Activated naive CD4-positive, alpha-beta T cell treated with Interleukin-2 at 50 U/mL for 16 hours (primary cell): ENCODE measurements around the gene USP20.

Source experiments
- DNase-seq: peaks from one replicate; pipeline ENCODE4 v3.0.0-alpha.2; 2020

USP20 gene

DNA sequence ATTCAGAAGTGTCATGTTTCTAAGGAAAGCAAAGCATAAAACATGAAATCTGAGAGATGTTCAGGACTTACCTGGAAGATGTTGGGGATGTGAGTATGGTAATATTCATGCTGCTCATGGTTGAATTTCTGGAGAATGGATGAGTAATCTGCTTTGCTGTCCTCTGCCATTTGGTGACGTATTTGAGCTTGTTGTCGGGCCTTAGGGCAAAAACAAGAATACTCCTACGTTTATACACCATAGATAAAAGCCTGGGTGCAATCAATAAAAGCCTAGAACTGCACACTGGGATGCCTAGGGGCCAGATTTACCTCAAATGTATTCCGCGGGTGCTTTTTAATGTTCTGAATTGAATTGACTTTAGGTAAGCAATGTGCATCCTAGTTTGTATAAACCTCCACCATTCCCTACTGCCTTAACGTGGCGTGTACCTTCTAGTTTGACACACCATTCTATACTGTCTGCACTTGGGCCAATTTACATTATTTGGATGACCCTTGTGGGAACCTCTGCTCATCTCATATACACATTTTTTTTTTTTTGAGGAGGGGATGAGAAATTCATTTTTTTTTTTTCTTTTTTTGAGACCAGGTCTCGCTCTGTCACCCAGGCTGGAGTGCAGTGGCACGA is 94.4 kb downstream of the USP20 start:
- no peak for DNase-seq

DNA sequence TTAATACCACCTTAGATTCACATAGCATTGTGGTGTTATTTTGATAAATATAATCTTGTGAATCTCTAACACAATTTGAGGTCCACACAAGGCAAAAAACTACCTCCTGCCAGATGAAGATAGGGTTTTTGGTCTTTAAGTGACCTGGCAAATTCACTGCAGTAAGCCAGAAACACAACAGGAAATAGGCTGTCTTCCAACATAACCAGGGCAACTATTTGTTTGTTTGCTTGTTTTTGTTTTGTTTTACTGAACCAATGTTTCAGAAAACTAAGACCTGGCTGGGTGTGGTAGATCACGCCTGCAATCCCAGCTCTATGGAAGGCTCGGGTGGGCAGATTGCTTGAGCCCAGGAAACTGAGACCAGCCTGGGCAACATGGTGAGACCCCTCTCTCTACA is 95.5 kb downstream of the USP20 start:
- DNase-seq: no peak
